ENCODE results near the gene OSGIN1. TPM values are rescaled to one million over a fixed set of nuclear protein-coding genes. Genes with fewer than 3 reads are reported as not detected.

Gene OSGIN1
- total and polyA plus RNA-seq, 7 donors, result 3.6 to 9.9 (median 5.4) TPM

- intact Hi-C loops (cut with DNase I), result no loop called here
- TF ChIP-seq POLR2A (IDR thresholded peaks at IDR 0.05) (no peak), POLR2AphosphoS5 (IDR thresholded peaks at IDR 0.05) (no peak), CTCF (IDR thresholded peaks at IDR 0.05) (no peak), EP300 (IDR thresholded peaks at IDR 0.05) (no peak)
- no peak for DNase-seq
- no peak overlapping the region for H3K27ac ChIP-seq
- WGBS, 2 donors, result 83 to 92% methylated on average over 10 of the region's 10 CpGs
- H3K4me3 ChIP-seq, result no peak overlapping the region
- no peaks in the 10 kb centered on the region for H3K4me1 ChIP-seq
- no peaks in the 10 kb centered on the region for H3K9me3 ChIP-seq
- H3K36me3 ChIP-seq, result no peaks in the 10 kb centered on the region
- no peaks in the 10 kb centered on the region for H3K27me3 ChIP-seq
Observed at GRCh38 chr16:83945587-83945986, 7.5 kb upstream of the OSGIN1 start.

- intact Hi-C loops (cut with DNase I), result no loop called here
- H3K36me3 ChIP-seq, result no peaks in the 10 kb centered on the region
- TF ChIP-seq CTCF (IDR thresholded peaks at IDR 0.05) (no peak), POLR2A (IDR thresholded peaks at IDR 0.05) (no peak), EP300 (IDR thresholded peaks at IDR 0.05) (no peak), POLR2AphosphoS5 (IDR thresholded peaks at IDR 0.05) (no peak)
- no peaks in the 10 kb centered on the region for H3K27me3 ChIP-seq
- WGBS, 2 donors, result 86 to 91% methylated on average over 24 of the region's 24 CpGs
- DNase-seq, result no peak
- H3K4me3 ChIP-seq, result no peak overlapping the region
- H3K4me1 ChIP-seq, result no peaks in the 10 kb centered on the region
- H3K27ac ChIP-seq, result no peak overlapping the region
- H3K9me3 ChIP-seq, result no peaks in the 10 kb centered on the region
Observed at GRCh38 chr16:83946154-83946780, 6.8 kb upstream of the OSGIN1 start.

- DNase-seq, result no peak
- intact Hi-C loops (cut with DNase I), result no loop called here
- H3K36me3 ChIP-seq, result no peaks in the 10 kb centered on the region
- no peaks in the 10 kb centered on the region for H3K4me1 ChIP-seq
- H3K9me3 ChIP-seq, result no peaks in the 10 kb centered on the region
- TF ChIP-seq EP300 (IDR thresholded peaks at IDR 0.05), result no peak
- TF ChIP-seq POLR2A (IDR thresholded peaks at IDR 0.05), result no peak
- TF ChIP-seq CTCF (IDR thresholded peaks at IDR 0.05), result no peak
- no peak for TF ChIP-seq POLR2AphosphoS5 (IDR thresholded peaks at IDR 0.05)
- H3K4me3 ChIP-seq, result no peak overlapping the region
- no peak overlapping the region for H3K27ac ChIP-seq
- no peaks in the 10 kb centered on the region for H3K27me3 ChIP-seq
- 65 to 78% methylated on average over 21 of the region's 21 CpGs for WGBS, 2 donors
Observed at GRCh38 chr16:83946781-83947566, 6.1 kb upstream of the OSGIN1 start.

GRCh38 chr16:83947642-83948234 lies 5.3 kb upstream of the OSGIN1 start:
- DNase-seq, result no peak
- Histone ChIP-seq H3K27ac (no peak overlapping the region), H3K27me3 (no peaks in the 10 kb centered on the region), H3K4me3 (no peak overlapping the region), H3K36me3 (no peaks in the 10 kb centered on the region), H3K9me3 (no peaks in the 10 kb centered on the region), H3K4me1 (peaks cover 0 to 6% (median 6%) of the 10 kb centered on the region in 4 donors)
- no peak for TF ChIP-seq EP300 (IDR thresholded peaks at IDR 0.05)
- no peak for TF ChIP-seq POLR2A (IDR thresholded peaks at IDR 0.05)
- TF ChIP-seq CTCF (IDR thresholded peaks at IDR 0.05), result no peak
- no peak for TF ChIP-seq POLR2AphosphoS5 (IDR thresholded peaks at IDR 0.05)
- intact Hi-C loops (cut with DNase I), result no loop called here
- WGBS, 2 donors, result 87 to 89% methylated on average over 14 of the region's 14 CpGs
